Measurements from ENCODE around the gene TENT5C. TPM values are rescaled to one million over a fixed set of nuclear protein-coding genes. Genes with fewer than 3 reads are reported as not detected.

The TENT5C gene
- total and polyA plus RNA-seq, 2 of the 8 experiments (the other 6 are each of a cell fraction or from before 2014, with no cell fraction given) = 0.38 to 0.99 TPM

- Histone ChIP-seq H3K79me1 (ENCODE audit: low read depth, low read length) (no peaks in the 10 kb centered on the region), H3K9me3 (ENCODE audit: insufficient read depth in 2 of 2, low read depth in 1 of 2, low read length in 1 of 2) (peaks cover 4 to 9% of the 10 kb centered on the region in 2 experiments; a peak in 2 of 4 replicates), H3K4ac (replicated peaks; ENCODE audit: insufficient read length, low read depth, low read length) (no peak overlapping the region), H3K18ac (ENCODE audit: extremely low read depth, low read length) (no peak overlapping the region), H2AK5ac (ENCODE audit: low read depth, low read length) (no peak overlapping the region), H2BK5ac (ENCODE audit: low read depth, low read length) (no peak overlapping the region), H3K14ac (ENCODE audit: insufficient read length) (no peak overlapping the region), H4K5ac (ENCODE audit: insufficient read length, low read depth, low read length) (no peak overlapping the region), H2BK20ac (ENCODE audit: low read length) (no peak overlapping the region), H4K20me1 (replicated peaks in 1 of 2; ENCODE audit: control insufficient read depth in 1 of 2, insufficient read depth in 2 of 2, low read length in 2 of 2) (no peaks in the 10 kb centered on the region), H3K27ac (ENCODE audit: low read depth, low read length) (no peak overlapping the region), H3K9ac (replicated peaks in 1 of 4; ENCODE audit: extremely low read depth in 1 of 4, low read depth in 3 of 4, low read length in 3 of 4) (no peak overlapping the region), H2BK15ac (ENCODE audit: low read length) (no peak overlapping the region), H3K23ac (ENCODE audit: insufficient read length) (no peak overlapping the region), H4K8ac (ENCODE audit: extremely low read depth, insufficient read depth, low read length) (no peak overlapping the region), H3K79me2 (ENCODE audit: control insufficient read depth in 1 of 2, insufficient read depth in 2 of 2, low read length in 2 of 2) (no peaks in the 10 kb centered on the region), H2AFZ (ENCODE audit: low read length) (no peak overlapping the region), H3K36me3 (ENCODE audit: control insufficient read depth in 2 of 4, insufficient read depth in 4 of 4, low read length in 3 of 4) (no peaks in the 10 kb centered on the region), H3K27me3 (replicated peaks in 1 of 4; ENCODE audit: control insufficient read depth in 3 of 4, extremely low read depth in 1 of 4, insufficient read depth in 3 of 4, low read length in 3 of 4) (no peaks in the 10 kb centered on the region), H2BK120ac (replicated peaks; ENCODE audit: low read depth, low read length) (no peak overlapping the region), H3K23me2 (ENCODE audit: low read depth, low read length) (no peaks in the 10 kb centered on the region), H3K4me3 (ENCODE audit: extremely low read depth in 1 of 4, insufficient read depth in 2 of 4, low read depth in 3 of 4, low read length in 4 of 4) (no peak overlapping the region), H4K91ac (replicated peaks; ENCODE audit: insufficient read length, low read length) (no peak overlapping the region), H2BK12ac (ENCODE audit: low read depth, low read length) (no peak overlapping the region), H3K56ac (replicated peaks; ENCODE audit: insufficient read length, low read depth, low read length) (no peak overlapping the region), H3K4me2 (ENCODE audit: insufficient read depth in 1 of 2, low read depth in 2 of 2, low read length in 2 of 2) (no peak overlapping the region), H3K4me1 (replicated peaks in 1 of 4; ENCODE audit: control insufficient read depth in 3 of 4, insufficient read depth in 4 of 4, low read length in 3 of 4) (no peaks in the 10 kb centered on the region)
- peak in 1 of 2 experiments; percentile 24 for DNase-seq (ENCODE audit: low read depth in 1 of 2, low spot score in 2 of 2)
- ChIA-PET POLR2A (ENCODE audit: partially characterized antibody) (no interaction called here), CTCF (ENCODE audit: partially characterized antibody) (interaction anchor here (0.9 to 2.8 kb wide), 5 partner anchors 18 to 225 kb away, joined by 3 to 17 read pairs (median 3); no protein-coding TSS in a partner anchor)
- WGBS, 2 experiments (ENCODE audit: extremely low coverage in 1 of 2, insufficient coverage in 1 of 2, insufficient read length in 1 of 2, insufficient replicate concordance in 2 of 2, low coverage in 1 of 2, low lambda C conversion rate in 2 of 2, missing lambda C conversion rate in 1 of 2) = 90% methylated on average over 9 of the region's 9 CpGs; no CpG with 5 or more reads in 1 of the 2 experiments
- FAIRE-seq = no peak
- TF ChIP-seq RAD21 (IDR thresholded peaks at IDR 0.05 in 1 of 2, conservative IDR thresholded peaks at IDR 0.05 in 1 of 2; ENCODE audit: low read depth in 2 of 2, low read length in 2 of 2) = no peak
These were observed 43.0 kb upstream of the TENT5C start for GRCh38 chr1:117562581-117563491.
